Sigmoid colon (tissue), 4 donors: ENCODE data around the gene FHAD1.

ENCODE experiments used
- EP300 ChIP-seq, 4 donors: sonication (generic); formaldehyde crosslinking; IDR thresholded peaks; one replicate each; pipeline ENCODE4 v1.6.1; 2017; ENCODE audit warnings: antibody characterized with exemption in 4 of 4
- POLR2A ChIP-seq, 2 donors: fragments of 450-650 bp; IDR thresholded peaks; one replicate each; pipeline ENCODE4 v1.6.1; 2016; ENCODE audit warnings: antibody characterized with exemption in 2 of 2, mild to moderate bottlenecking in 2 of 2, moderate library complexity in 2 of 2
- TF ChIP-seq, protein P1 (sequence below), 4 experiments: fragments of 450-650 bp in 3 of 4; fragments of 200-600 bp in 1 of 4; IDR thresholded peaks; one replicate each; pipeline ENCODE4 v1.5.1; 2016 to 2019; ENCODE audit warnings: antibody characterized with exemption in 4 of 4, mild to moderate bottlenecking in 3 of 4, moderate library complexity in 2 of 4

DNA sequence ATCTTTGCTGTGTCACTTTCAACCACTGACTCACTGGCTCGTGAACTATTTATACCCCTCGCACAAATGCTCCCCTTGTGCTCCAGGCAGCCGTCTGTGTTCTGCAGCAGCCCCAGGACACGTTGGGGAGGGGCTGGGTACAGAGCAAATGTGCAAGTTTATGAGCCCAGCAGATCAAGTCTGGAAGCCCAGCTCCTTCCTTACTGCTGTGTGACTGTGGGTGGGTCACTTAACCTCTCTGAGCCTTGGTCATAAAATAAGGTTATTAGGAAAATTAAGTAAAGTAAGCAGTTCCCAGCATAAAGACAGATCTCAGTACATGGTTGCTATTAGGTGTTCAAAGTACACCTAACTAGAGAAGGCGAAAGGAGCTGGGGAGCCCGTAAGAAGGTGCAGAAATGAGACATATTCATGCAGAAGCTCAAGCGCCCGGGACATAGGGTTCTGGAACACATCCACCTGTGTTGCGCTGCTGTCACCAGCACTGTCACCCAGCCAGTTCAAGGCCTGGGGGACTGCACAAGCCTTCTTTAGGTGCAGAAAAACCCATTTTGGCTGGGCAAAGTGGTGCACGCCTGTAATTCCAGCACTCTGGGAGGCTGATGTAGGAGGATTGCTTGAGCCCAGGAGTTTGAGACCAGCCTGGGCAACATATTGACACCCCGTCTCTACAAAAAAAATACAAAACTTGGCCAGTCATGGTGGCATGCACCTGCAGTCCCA is 176.5 kb downstream of the FHAD1 start:
- no peak for TF ChIP-seq POLR2A (IDR thresholded peaks at IDR 0.05)
- TF ChIP-seq, protein P1, sequence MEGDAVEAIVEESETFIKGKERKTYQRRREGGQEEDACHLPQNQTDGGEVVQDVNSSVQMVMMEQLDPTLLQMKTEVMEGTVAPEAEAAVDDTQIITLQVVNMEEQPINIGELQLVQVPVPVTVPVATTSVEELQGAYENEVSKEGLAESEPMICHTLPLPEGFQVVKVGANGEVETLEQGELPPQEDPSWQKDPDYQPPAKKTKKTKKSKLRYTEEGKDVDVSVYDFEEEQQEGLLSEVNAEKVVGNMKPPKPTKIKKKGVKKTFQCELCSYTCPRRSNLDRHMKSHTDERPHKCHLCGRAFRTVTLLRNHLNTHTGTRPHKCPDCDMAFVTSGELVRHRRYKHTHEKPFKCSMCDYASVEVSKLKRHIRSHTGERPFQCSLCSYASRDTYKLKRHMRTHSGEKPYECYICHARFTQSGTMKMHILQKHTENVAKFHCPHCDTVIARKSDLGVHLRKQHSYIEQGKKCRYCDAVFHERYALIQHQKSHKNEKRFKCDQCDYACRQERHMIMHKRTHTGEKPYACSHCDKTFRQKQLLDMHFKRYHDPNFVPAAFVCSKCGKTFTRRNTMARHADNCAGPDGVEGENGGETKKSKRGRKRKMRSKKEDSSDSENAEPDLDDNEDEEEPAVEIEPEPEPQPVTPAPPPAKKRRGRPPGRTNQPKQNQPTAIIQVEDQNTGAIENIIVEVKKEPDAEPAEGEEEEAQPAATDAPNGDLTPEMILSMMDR (IDR thresholded peaks at IDR 0.05) = no peak
- TF ChIP-seq EP300 (IDR thresholded peaks at IDR 0.05) = no peak
